HG03095 (cell line): ENCODE measurements around the gene PAMR1.
"Not testable (repeated sequence)": the region's sequence is repeated elsewhere in the genome, so short reads cannot be mapped to it uniquely, and the experiment has no call there.

Experiments
- ATAC-seq: cut with Tn5 transposase; IDR thresholded peaks from one replicate; pipeline ENCODE4 v1.9.1; 2021; ENCODE audit warnings: moderate library complexity; ENCODE audit not compliant: unreplicated experiment

PAMR1 gene, protein sequence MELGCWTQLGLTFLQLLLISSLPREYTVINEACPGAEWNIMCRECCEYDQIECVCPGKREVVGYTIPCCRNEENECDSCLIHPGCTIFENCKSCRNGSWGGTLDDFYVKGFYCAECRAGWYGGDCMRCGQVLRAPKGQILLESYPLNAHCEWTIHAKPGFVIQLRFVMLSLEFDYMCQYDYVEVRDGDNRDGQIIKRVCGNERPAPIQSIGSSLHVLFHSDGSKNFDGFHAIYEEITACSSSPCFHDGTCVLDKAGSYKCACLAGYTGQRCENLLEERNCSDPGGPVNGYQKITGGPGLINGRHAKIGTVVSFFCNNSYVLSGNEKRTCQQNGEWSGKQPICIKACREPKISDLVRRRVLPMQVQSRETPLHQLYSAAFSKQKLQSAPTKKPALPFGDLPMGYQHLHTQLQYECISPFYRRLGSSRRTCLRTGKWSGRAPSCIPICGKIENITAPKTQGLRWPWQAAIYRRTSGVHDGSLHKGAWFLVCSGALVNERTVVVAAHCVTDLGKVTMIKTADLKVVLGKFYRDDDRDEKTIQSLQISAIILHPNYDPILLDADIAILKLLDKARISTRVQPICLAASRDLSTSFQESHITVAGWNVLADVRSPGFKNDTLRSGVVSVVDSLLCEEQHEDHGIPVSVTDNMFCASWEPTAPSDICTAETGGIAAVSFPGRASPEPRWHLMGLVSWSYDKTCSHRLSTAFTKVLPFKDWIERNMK

DNA sequence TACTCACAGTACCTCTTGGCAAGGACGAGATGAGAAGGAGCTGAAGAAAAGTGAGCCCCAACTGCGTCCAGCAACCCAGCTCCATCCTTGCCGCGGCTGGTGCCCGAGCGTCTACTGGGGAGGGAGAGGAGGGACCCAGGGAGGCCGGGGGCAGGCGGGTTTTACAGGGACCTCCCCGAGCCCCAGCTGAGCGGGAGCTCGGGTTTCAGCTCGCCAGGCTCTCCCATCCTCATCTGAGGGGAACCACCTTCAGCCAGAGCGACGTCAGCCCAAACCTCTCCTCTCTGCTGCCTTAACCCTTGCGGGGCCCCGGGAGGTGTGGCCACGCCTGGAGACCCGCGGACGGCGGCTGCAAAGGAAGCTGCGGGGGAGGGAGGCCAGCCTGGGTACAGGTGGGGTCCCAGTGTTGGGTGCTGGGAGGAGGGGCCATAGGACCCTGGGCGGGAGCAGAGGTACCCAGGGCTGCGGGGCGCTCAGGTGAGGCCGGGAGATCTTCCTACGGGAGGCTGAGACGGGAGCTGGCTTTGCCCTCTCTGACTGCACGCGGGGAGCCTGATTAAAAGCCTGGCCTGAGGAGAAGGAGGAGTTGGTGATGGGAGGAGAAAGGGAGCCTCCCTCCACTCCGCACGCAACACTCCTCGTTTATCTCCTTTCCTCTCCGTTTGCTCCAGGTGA lies at the start of gene PAMR1:
Gene PAMR1, minus strand, starts transcription at position 116 of the 675 bp plus-strand sequence. Its CDS starts 31 bp downstream, at position 85.
- no peak for ATAC-seq

DNA sequence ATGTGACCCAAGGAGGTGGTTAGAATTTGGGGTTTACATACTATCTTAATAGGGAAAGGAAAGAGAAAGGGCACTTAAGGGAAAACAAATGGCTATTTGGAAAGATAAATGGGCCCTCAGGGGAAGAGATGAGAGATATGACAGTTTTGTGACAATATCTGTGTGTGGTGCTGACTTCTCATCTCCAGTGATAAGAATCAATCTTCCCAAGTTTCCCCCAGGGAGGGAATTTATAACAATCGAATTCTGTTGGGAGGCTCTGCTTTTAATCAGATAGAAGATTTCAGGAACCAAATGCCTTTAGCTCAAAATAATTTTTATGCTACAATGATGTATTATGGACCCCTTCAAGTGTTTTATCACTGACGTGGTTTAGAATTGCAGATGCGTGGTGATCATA lies 46.3 kb upstream of the PAMR1 start:
- no peak for ATAC-seq

DNA sequence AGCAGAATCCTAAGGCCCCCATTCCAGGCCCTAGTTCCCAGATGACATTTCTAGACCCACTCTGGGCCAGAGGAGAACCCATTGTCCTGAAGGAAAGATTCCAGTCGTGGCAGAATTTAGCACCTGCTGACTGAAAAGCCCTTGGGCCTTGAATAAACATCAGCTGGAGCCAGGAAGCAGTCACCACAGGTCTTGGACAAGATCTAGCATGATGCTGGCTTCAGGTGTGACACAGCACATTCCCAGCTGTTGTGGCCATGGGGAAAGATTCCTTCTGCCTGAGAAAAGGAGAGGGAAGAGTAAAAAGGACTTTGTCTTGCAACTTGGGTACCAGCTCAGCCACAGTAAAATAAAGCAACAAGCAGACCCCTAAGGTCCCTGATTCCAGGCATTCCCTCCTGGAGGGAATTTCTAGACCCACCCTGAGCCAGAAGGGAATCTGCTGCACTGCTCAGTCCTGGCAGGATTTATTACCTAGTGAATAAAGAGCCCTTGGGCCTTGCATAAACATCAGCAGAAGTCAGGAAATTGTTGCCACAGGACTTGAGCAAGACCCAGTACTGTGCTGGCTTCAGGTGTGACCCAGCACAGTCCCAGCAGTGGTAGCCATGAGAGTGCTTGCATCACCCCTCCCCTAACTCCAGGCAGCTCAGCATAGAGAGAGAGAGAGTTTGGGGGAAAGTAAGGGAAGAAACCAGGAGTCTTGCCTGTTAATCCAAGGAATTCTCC lies 42.5 kb upstream of the PAMR1 start:
- ATAC-seq = no peak

DNA sequence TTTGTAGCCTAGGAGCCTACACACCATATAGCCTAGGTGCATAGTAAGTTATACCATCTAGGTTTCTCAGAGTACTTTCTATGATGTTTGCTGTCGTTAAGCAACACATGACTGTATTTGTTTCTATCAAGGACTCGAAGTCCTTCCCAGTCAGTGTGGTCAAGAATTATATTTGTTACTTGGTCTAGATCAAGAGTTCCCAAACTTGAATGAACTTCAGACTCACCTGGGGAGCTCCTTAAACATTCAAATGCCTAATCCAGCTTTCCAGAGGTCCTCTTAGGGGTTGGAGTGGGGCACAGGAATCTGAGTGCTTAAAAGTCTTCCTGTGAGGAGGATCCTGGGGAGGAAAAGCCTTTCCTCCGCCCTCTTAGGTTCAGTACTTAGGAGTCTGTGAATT lies 41.5 kb upstream of the PAMR1 start:
- ATAC-seq = no peak

DNA sequence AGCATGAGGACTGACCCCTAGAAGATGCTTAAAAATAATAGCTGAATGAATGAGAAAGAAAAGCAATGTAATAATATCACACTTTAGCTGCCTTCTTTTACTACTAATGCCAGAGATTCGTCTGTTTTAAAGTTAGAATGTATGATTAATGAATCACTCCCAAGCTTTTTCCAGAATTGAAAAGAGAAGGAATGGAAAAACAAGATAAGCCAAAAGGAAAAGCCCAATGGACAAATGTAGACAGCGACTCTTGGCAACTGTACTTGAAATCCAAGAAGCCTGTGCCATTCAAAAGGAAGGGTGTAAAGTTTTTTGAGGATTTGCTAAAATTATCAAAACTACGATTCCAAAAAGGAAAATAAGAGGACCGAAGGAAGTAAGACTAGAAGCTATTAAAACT lies 40.8 kb upstream of the PAMR1 start:
- no peak for ATAC-seq

DNA sequence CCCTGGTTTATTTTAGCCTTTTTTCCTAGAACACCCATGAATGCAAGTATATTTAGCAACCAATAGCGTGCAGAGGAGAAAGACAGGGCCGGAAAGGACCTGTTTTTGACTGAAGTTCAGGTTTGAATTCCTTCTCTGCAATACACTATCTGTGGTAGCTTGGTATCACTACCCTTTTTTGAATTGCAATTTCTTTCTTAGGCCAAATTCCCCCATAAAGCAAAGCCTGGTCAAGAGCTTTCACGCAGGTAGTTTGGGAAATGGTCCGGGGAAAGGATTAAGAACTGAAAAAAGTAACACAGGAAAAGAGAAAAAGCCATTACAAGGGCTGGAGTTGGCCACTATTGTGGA lies 38.8 kb upstream of the PAMR1 start:
- ATAC-seq = no peak

DNA sequence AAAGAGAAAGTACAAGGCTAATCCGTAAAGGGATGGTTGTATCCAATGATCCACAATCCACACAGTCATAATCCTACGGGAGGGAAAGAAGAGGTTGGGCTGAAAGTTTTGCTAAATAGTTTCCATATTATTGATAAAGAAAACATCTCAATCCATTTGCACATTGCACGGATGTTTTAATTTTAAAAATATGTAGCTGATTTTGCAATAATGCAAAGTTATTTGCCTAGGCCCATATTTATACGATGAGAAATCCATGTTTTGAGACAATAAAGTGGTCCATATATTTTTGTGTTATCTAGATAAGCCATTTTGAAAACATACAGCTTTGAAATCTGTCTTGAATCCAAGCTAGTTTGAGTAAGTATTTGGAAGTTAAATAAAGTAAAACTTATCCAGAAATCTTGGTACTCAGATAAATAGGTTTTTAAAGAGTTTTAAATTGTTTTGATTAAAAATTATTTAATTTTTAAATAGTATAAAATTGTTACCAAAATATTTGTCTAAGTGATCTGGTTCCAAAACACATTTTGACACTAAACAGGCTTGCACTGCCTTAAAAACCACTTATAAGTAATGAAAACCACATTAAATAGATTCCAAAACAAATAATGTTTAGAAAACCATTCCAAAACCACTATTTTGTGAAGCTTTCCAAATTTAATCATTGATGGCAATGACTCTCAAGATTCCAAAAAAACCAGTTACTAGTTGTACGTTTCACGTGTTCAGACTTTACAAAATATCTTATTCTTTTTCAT lies 38.2 kb upstream of the PAMR1 start:
- ATAC-seq = no peak

DNA sequence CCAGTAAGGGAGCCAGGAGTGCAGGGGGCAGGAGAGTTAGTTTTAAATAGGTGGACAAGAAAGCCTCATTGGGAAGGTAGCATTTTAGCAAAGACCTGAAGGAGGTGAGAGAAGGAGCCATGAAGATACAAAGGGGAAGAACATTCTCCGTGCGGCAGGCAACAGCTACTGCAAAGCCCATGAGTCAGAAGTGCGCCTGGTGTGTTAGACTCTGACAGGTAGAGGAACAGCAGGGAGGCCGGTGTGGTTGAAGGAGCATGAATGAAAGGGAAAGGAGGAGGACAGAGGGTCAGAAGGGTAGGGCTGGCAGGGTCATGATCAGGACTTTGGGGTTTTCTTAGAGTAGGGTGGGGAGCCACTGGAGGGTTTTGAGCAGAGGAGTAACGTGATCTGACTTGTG lies 34.5 kb upstream of the PAMR1 start:
- ATAC-seq = no peak

DNA sequence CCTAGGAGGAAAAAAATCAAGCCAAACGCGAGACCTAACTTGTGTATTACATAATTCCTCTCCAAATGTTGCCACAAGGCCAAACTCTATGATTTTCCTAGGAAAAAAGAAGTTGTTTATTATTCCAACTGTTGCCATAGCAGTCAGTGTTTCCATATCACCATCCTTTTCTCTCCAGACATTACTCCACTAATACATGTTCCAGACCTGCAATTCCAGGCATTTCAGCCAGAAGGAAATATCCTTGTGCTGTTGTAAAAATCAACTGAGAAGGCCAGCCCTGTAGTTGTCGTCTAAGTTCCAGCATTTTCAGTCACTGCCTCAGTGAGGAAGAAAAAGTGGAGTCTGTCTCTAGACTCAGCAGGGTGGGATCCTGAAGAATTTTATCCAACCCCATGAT lies 33.1 kb upstream of the PAMR1 start:
- ATAC-seq = no peak

DNA sequence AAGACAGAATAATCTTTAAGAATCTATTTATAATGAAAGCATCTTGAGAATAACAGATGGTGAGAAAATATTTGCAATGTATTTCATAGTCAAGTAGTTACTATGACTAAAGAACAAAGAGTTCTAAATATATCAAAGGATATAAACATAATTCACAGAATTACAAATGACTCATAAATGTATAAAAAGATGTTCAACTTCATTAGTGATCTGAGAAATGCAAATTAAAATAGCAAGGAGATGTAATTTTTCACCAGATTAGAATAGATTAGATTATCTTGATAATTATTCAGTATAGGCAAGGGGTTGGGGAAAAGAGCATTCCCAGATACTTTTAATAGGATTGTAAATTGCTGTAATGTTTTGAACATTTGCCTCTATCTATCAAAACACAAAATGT lies 30.1 kb upstream of the PAMR1 start:
- no peak for ATAC-seq

DNA sequence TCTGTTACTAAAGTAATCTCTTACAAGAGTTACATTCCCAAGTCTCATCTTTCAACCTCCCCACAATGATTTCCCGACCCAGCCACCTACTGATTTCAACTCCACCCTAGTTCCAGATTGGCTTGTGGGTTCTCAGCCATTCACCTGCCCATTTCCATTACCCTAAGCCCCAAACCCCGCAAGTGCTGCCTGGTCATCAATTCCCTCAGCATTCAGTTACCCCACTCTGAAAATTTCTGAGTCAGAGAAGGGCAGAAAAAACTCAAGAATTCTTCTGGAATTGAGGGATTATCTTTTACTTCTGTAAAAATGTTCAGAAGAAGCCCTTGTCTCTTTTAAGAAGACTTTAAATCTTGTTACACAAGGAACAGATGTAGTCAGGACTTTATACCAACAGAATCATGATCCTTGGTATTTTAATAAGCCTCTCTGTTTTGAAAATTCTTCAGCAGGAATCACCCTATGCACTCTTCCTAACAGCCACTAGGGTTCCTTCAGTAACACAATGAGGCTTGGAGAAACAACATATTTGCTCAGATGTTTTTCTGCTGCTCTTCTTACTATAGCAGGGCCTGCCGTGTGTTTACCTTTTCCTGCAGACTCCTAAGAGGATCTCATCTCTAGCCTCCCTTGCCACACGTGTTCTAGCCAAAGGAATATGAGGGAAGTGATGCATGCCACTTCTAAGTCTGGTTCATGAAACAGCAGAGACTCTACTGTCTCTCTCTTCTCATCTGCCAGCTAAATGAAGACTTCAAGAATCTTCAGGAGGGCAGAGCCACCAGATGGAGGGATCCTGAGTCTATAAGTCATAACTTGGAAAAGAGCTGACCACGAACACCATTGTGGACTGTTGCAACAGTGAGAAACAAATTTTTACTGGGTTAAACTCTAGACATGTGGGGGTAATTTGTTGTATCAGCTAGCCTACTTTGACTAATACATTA lies 29.3 kb upstream of the PAMR1 start:
- ATAC-seq = no peak

DNA sequence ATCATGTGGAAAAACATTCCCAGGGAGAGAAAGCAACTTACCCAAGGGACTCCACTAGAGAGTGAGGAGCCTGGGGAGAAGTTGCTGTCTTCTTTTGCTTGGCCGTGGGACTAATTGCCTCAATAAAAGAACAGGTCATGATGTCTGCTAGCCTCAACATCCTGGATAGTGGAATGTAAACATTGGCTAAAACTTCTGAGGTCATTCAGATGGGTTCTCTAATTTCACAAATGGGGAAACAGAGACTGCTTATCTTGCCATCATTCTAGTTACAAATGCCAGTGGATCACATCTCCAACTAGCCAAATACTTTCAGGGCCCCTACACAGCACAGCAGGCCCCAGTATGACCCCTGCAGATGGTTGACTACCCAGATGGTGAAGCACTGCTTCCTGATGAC lies 28.4 kb upstream of the PAMR1 start:
- no peak for ATAC-seq

DNA sequence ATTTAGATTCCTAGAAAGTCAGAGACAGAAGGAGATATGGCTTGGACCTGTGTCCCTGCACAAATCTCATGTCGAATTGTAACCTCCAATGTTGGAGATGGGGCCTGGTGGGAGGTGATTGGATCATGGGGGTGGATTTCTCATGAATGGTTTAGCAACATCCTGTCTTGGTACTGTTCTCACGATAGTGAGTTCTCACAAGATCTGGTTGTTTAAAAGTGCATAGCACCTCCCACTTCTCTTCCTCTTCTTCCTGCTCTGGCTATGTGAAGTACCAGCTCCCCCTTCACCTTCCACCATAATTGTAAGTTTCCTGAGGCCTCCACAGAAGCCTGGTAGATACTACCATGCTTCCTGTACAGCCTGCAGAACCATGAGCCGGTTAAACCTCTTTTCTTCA lies 27.6 kb upstream of the PAMR1 start:
- no peak for ATAC-seq

DNA sequence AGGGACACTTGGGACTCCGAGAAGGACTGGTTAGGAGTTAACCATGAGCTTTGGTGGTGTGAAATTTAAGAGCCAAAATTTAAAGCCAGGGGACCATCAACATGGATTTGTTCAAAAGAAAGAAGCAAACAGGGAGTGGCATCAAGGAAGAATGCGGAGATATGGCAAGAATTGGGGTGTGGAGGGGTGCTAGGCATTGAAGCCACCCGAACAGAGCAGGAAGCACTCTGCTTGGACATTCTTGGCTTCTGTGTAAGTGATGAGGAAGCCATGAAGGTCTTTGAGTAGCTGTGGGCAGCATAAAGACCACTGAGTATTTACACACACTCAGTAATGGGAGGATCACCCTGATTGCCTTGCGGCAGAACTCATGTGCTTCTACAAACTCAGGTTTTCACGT lies 27.2 kb upstream of the PAMR1 start:
- no peak for ATAC-seq

DNA sequence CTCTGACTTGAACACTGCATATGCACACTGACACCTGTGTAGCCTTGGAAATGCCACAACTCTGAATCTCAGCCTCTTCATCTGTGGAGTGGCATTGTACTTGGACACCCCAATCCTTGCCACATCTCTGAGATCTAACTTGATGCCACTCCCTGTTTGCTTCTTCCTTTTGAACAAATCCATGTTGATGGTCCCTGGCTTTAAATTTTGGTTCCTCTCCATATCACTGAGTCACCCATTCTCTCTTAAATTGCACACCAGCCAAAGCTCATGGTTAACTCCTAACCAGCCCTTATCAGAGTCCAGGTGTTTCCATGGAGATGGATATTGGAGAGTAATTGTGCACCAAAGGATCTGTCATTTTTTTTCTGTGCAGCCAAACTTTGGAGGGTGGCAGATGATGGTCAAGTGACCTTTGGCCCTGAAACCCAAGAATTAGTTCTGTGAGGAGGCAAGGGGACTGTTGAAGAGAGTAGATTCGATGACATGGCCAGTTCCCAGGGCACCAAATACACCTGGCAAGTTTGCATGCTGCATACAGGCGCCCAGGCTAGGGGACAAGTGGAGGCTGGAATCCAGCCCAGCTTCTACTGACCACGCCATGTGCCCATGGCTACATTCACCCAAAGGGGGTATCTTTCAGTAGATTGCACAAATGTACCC lies 25.1 kb upstream of the PAMR1 start:
- no peak for ATAC-seq

DNA sequence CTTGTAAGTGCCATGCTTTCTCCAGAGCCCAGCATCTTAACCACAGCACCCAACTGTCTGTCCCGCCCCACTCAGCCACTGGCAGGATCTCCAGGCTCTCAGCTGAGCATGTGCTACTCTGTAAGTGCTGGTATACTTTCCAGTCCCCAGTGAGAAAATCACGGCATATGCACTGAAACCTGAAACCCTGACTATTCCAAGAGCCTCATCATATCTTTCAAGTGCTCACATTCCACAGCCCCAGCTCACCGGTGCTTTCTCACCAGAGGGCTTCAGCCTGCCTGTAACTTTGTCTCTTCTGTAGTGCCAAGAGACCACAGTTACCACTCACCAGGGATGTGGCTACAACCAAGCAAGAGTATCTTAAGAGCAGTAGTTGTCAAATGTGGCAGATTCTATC lies 24.4 kb upstream of the PAMR1 start:
- no peak for ATAC-seq

DNA sequence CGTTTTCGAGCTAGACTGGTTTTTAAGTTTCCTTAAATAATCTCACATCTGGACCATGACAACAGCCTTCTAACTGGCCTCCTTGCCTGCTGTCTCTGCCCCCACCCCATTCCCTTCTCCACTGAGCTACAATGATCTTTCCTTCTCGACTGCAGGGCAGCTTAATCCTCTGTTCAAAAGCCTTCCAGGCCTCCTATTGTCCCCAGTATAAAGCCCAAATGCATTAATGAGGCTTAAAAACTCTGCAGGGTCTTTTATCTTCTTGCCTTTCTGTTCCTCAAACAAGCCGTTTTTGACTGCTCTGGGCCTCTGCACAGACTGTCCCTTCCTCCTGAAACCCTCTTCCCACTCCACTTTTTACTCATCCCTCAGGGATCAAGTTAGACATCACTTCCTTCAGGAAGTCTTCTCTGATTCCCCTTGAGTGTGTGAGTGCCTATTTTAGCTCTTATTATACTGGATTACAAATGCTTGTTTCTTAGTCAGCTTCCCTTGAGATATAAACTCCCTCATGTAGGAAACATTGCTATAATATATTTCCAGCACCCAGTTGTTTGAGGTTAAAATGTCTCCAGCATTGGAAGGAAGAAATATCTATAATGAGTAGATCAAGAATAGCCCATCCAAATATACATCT lies 23.6 kb upstream of the PAMR1 start:
- no peak for ATAC-seq

DNA sequence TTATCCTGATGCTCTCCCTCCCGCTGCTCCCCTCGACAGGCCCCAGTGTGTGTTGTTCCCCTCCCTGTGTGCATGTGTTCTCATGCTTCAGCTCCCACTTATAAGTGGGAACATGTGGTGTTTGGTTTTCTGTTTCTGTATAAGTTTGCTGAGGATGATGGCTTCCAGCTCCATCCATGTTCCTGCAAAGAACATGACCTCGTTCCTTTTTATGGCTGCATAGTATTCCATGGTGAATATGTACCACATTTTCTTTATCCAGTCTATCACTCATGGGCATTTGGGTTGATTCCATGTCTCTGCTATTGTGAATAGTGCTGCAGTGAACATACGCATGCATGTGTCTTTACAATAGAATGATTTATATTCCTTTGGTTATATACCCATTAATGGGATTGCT lies 22.6 kb upstream of the PAMR1 start:
- not testable (repeated sequence) for ATAC-seq

DNA sequence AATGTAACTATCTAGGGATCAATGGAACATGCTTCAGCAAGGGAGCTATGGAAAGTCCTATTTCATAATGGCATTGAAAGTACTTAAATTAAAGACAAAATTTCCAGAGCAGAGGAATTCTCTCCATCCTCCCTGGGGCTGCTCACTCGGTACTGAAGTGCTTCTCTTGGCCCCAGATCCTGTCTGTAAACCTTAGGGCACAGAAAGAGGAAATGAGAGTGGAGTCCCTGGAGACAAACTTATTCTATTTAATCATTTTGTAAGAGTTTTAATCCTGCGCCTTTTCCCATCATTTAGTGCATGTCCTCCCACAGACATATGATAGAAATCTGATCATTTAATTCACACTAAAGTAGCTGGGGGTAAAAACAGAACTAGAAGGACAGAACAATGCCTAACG lies 20.9 kb upstream of the PAMR1 start:
- ATAC-seq = no peak
